ENCODE measurements around the gene RFTN2. TPM values are rescaled to one million over a fixed set of nuclear protein-coding genes. Genes with fewer than 3 reads are reported as not detected.

The RFTN2 gene
- total RNA-seq, 1 experiment from 2014 or later, result not detected

DNA sequence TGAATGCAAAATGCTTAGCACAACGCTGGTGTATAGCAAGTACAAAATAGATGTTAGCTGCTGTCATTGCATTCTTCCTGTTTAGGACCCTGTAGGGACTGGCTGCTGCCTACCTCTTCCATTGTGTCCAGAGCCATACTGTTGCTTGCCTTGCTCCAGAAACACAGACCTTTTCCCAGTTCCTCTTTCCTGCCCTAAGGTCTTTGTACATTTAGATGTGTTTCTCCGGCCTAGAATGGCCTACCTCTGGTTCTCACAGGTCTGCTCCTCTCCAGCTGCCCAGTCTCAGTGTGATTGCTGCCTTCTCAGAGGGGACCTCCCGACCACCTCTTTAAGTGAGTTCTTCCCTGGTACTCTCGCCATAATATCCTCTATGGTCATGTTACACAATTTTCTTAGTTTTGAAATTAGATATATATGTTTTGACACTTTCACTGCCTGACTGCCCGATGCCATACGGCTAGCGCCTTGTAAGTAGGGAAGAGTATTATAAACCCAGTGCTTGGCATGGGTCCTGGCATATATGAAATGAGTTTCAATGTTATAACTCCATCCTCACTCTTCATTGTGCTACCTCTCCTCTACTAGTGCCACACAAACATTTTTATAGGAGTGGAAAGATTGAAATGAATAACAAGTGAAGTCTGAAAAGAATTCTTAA lies 48.3 kb downstream of the RFTN2 start:
- Histone ChIP-seq H3K36me3 (ENCODE audit: control insufficient read depth, insufficient read depth, low read length) (no peaks in the 10 kb centered on the region), H3K4me1 (ENCODE audit: control insufficient read depth, insufficient read depth, low read length) (0 out of 2 replicates have a peak, but pooled peaks cover 3% of the 10 kb centered on the region), H3K27me3 (ENCODE audit: control insufficient read depth, insufficient read depth, low read length) (no peaks in the 10 kb centered on the region; the same call in 1 of the 2 replicates), H3K27ac (ENCODE audit: low read length) (no peak overlapping the region), H3K4me3 (ENCODE audit: low read depth in 2 of 2, low read length in 2 of 2) (no peak overlapping the region), H3K9me3 (ENCODE audit: control insufficient read depth, insufficient read depth, low read depth, low read length) (no peaks in the 10 kb centered on the region)
- intact Hi-C loops (cut with micrococcal nuclease; ENCODE audit: unreplicated experiment), result no loop called here
- ChIA-PET CTCF (no interaction called here), POLR2A (no interaction called here)
- ATAC-seq, result 0 out of 2 replicates have a peak, but pooled peaks have one; percentile 41
- in situ Hi-C loops (cut with HindIII; ENCODE audit: low pct_unique_long_range_greater_than_20kb, low sequenced_read_pairs), result no loop called here
- no peak for DNase-seq (ENCODE audit: low read depth, low spot score)
- BruUV-seq (replicated peaks), result no TSS peak
- TF ChIP-seq, protein P1, sequence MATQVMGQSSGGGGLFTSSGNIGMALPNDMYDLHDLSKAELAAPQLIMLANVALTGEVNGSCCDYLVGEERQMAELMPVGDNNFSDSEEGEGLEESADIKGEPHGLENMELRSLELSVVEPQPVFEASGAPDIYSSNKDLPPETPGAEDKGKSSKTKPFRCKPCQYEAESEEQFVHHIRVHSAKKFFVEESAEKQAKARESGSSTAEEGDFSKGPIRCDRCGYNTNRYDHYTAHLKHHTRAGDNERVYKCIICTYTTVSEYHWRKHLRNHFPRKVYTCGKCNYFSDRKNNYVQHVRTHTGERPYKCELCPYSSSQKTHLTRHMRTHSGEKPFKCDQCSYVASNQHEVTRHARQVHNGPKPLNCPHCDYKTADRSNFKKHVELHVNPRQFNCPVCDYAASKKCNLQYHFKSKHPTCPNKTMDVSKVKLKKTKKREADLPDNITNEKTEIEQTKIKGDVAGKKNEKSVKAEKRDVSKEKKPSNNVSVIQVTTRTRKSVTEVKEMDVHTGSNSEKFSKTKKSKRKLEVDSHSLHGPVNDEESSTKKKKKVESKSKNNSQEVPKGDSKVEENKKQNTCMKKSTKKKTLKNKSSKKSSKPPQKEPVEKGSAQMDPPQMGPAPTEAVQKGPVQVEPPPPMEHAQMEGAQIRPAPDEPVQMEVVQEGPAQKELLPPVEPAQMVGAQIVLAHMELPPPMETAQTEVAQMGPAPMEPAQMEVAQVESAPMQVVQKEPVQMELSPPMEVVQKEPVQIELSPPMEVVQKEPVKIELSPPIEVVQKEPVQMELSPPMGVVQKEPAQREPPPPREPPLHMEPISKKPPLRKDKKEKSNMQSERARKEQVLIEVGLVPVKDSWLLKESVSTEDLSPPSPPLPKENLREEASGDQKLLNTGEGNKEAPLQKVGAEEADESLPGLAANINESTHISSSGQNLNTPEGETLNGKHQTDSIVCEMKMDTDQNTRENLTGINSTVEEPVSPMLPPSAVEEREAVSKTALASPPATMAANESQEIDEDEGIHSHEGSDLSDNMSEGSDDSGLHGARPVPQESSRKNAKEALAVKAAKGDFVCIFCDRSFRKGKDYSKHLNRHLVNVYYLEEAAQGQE (IDR thresholded peaks at IDR 0.05; ENCODE audit: insufficient read depth in 1 of 2, low read depth in 2 of 2, low read length in 1 of 2), result no peak
- TF ChIP-seq TCF7L2 (IDR thresholded peaks at IDR 0.05; ENCODE audit: low read depth, low read length) (no peak), POLR2AphosphoS5 (IDR thresholded peaks at IDR 0.05; ENCODE audit: low read depth, low read length) (no peak), CTCF (IDR thresholded peaks at IDR 0.05) (no peak), SIN3A (IDR thresholded peaks at IDR 0.05; ENCODE audit: borderline replicate concordance, insufficient read depth, low read depth, low read length) (no peak)

DNA sequence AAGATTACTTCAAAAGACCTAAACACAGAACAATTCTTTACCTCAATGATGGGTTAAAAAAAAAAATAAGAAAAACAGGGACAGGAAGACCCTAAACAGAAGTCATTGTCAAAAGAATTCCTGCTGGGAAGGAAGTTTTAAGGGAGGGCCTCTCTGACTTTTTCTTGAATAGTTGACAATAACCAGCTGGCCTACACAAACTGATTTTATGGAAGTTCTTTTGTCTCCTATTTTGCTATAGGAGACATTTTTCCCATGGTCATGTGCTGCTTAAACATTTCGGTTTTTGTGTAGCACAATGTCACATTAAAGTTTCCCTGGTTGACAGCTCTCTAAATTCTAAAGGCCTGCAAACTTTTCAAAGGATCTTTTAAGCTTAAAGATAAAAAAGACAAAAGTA lies 55.3 kb downstream of the RFTN2 start:
- ATAC-seq, result no peak
- Histone ChIP-seq H3K27ac (ENCODE audit: low read length) (no peak overlapping the region), H3K4me3 (ENCODE audit: low read depth in 2 of 2, low read length in 2 of 2) (no peak overlapping the region), H3K4me1 (ENCODE audit: control insufficient read depth, insufficient read depth, low read length) (no peaks in the 10 kb centered on the region), H3K9me3 (ENCODE audit: control insufficient read depth, insufficient read depth, low read depth, low read length) (no peaks in the 10 kb centered on the region), H3K27me3 (ENCODE audit: control insufficient read depth, insufficient read depth, low read length) (no peaks in the 10 kb centered on the region), H3K36me3 (ENCODE audit: control insufficient read depth, insufficient read depth, low read length) (no peaks in the 10 kb centered on the region)
- ChIA-PET POLR2A (no interaction called here), CTCF (no interaction called here)
- TF ChIP-seq, protein P1 (IDR thresholded peaks at IDR 0.05; ENCODE audit: insufficient read depth in 1 of 2, low read depth in 2 of 2, low read length in 1 of 2), result no peak
- TF ChIP-seq TCF7L2 (IDR thresholded peaks at IDR 0.05; ENCODE audit: low read depth, low read length), result no peak
- TF ChIP-seq CTCF (IDR thresholded peaks at IDR 0.05), result no peak
- no peak for TF ChIP-seq SIN3A (IDR thresholded peaks at IDR 0.05; ENCODE audit: borderline replicate concordance, insufficient read depth, low read depth, low read length)
- no TSS peak for BruUV-seq (replicated peaks)
- in situ Hi-C loops (cut with HindIII; ENCODE audit: low pct_unique_long_range_greater_than_20kb, low sequenced_read_pairs), result no loop called here
- no peak for DNase-seq (ENCODE audit: low read depth, low spot score)
- intact Hi-C loops (cut with micrococcal nuclease; ENCODE audit: unreplicated experiment), result no loop called here
